ENCODE data around the gene KIF25.

Gene KIF25

DNA sequence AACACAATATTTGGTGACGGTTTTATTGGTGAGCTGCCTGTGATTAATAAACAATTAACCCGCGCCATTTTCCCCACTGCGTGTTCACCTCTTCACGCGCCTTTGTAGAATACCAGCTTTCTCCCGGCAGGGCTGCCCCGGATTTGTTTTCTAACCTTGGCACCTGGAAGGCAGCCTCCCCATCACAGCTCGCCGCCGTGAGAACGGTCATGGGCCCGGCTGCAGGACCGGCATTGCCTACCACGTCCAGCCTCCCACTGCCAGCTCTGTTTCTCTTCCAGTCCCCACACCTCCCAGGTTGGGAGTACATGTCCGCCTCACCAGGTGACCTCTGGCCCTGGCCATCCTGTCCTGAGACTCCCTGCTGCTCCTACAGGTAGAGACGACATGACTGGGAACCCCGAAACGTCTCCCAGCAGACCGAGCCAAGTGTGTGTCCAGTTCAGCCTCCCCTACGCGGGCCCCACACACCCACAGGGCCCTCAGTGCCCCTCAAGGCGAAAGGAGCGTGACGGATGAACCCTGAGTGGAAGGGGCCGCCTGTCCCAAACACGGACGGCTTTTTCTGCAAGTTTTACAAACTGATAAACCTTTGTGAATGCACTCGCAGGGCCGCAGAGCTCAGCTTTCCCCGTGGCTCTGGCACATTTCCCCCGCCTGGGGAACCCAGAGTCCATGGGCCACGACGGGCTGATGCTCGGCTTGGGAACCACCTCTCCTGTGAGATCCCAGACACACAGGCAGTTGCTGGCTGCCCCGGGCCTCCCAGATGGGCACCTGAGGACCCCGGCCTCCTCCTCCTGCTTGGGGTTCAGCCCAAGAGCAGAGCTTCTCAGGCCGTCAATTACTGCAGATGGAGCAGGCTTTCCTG is 55.9 kb downstream of the KIF25 start:
- no peak for DNase-seq

DNA sequence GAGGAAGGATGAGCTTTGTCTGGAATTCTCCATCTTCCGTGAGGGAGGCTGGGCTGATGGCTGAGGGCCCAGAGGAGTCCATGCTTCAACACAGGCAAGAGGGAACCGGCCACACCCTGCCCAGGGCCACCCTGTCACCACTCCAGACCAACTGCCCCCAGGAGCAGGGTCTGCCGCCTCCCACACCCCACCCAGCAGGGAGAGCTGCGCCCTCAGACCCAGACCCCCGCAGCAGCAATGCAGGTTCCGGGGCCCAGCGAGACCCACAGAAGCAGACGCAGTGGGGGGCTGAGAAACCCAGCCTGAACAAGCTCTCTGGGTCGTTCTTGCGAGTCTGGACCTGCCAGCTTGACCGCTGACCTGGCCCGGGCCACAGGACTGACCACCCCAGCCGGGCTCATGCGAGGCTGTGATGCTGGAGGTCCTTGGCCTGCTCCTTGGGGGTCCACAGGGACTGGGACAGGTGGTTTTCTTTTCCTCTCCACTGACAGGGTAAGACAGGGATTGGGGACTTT is 56.5 kb downstream of the KIF25 start:
- no peak for DNase-seq

DNA sequence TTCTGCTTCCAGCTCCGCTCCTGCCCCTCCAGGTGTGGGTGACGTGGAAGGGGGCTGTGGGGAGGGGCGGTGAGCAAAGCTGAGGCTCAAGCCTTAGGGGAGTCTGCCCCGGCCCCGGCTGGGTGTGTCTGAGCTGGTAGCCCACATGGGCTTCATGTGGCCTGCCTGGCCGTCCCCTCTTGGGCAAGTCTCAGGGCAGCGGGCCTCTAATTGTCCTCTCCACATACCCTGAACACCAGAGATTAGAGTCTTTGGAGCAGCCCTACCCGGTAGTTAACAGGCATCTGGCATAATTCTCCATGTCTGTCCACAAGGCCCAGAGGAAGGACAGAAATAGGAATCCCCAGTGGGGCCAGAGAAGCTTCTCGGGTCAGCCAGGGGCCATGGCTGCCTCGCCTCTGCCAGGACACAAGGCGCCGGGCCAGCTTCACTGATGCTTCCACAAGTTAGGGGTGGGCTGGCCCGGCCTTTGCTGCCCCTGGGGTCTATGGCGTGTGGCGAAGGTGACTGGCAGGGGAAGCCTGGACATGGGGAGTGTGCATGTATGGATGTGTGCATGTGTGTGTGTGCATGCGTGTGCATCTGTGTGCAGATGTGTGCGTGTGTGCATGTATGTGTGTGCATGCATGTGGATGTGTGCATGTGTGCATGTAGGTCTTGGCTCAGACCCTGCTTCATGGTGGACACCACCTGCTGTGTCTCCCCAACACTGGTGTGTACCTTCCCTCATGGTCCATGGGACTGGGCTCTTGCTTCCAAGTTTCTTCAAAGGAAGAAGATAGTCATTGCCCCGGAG is 57.5 kb downstream of the KIF25 start:
- DNase-seq = no peak

DNA sequence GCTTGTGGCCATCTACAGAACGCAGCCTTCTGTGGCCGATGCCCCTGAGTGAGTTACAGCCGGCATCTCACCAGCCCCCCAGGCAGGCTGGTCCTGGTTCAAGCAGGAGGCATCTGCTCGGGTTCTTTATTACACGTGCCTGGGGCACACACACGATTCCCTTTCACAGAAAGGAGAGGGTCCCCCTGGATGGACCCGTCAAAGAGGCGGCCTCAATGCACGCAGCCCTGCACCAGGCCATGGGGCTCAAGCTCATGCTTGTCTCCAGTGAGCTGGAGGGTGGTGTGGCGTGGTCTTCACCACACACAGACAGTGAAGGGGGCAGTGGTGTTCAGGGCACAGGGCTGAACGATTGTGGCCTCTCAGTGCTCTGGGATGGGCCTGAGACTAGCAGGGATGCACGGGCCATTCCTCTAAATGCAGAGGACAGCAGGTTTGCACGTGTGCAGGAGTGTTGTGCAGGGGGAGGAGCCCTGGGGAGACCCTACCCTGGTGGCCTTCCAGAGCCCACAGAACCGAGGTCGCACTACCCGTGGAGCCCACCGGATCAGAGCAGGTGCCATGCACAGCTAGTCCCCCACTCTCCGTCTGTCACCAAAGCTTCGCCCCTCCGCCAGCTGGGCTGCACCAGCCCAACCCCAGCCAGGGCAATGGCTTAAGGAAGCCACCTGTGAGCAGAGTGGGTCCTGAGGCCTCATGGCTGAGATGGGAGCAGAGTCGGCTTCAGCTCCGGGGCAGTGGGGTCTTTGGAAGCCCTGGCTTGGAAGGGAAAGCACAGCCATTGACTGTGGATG is 58.4 kb downstream of the KIF25 start:
- DNase-seq = no peak

DNA sequence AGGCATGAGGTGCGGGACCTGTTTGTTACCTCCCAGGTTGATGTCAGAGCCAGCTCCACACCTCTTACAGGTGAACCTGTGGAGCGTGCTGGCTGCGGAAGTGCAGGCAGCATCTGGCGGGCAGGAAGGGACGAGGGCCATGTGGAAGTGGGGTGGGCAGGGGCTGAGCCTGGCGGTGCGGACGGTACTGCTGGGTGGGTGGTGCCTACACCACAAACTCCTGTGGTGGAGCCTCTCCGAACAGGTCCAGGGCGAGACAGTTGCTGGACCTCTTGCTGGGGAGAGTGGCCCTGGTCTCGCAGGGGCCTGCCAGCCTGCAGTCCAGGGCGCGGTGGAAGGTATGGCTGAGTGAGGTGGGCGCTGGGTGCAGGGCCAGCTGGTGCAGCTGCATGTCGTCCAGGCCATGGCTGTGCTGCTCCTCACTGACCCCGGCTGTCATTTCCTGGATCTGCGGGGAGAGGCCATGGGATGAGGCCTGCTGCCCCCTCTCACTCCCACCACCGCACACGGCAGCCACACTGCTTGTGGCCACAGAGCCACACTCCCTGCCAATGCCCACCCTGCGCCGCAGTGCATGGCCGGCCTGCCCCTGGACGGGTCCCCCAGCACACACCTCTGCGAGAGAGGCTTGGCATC is 59.5 kb downstream of the KIF25 start:
- DNase-seq = no peak

DNA sequence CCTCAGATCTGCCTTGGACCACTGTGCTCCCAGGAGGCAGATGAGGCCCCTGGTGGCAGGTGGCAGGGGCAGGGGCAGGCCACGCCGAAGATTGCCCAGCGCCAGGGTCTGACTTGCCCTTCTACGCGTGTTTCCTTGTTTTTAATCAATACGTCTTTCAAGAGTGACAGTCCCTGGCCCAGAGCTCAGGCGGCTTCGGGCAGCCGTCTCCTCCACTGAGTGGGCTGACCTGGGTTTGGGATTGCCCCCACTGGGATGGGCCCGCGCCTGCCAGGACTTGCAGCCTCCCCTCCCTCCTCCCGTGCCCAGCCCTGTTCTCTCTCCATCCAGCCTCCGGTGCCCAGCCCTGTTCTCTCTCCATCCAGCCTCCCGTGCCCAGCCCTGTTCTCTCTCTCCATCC is 60.4 kb downstream of the KIF25 start:
- no peak for DNase-seq

DNA sequence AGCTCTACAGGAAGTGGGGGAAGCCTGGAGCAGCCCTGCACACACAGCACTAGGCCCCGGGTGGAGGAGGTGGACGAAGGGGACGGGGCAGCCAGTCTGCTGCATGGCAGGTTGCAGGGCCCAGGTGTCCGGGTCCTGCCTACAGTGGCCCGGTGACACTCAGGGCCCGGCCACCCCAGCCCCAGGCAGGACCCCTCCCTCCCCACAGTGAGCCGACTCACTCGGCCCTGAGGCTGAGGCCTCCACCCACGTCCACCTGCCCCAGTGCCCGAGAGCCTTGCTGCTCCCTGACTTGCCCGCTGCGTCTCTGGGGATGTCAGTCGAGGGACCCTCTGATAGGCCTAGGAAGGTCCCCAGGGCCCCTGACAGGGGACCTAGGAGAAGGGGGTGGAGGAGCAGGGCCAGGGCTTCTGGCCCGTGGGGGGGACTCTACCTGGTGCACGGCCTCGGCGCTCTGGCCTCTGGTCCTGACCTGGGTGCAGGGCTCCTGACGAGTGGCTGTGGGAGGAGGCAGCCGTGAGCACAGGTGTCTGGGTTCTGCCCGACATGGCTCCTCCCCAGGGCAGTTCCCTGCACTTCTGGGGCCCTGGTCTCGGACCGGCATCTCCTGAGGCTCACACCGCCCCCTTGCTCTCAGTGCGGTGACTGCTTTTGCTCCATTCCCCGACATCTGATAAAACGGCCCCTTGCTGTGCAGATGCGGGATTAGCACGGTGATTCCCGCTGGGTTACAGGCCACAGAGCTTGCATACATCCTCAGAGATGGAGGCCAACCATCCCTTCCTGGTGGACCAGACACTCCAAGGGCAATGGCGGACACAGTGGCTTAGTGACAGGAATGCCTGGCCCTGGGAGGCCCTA is 61.5 kb downstream of the KIF25 start:
- no peak for DNase-seq

DNA sequence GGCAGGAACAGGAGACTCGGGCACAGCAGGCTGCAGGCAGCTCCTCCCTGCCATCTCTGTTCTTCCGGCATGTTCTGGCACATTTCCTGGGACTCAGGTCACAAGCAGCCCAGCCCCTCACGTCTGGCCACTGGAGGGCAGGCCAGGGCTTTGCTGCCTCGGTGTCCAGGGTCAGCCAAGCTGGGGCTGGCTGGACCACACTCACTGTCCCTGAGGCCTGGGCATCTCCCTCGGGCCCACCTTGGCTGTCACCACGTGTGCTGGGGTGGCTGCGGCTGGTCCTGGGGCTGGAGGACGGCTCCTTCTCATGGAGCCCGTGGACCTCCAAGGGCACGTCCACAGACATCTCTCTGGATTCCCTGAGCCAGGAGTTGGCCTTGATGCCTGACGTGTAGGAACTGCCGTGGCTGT is 63.1 kb downstream of the KIF25 start:
- DNase-seq = no peak

DNA sequence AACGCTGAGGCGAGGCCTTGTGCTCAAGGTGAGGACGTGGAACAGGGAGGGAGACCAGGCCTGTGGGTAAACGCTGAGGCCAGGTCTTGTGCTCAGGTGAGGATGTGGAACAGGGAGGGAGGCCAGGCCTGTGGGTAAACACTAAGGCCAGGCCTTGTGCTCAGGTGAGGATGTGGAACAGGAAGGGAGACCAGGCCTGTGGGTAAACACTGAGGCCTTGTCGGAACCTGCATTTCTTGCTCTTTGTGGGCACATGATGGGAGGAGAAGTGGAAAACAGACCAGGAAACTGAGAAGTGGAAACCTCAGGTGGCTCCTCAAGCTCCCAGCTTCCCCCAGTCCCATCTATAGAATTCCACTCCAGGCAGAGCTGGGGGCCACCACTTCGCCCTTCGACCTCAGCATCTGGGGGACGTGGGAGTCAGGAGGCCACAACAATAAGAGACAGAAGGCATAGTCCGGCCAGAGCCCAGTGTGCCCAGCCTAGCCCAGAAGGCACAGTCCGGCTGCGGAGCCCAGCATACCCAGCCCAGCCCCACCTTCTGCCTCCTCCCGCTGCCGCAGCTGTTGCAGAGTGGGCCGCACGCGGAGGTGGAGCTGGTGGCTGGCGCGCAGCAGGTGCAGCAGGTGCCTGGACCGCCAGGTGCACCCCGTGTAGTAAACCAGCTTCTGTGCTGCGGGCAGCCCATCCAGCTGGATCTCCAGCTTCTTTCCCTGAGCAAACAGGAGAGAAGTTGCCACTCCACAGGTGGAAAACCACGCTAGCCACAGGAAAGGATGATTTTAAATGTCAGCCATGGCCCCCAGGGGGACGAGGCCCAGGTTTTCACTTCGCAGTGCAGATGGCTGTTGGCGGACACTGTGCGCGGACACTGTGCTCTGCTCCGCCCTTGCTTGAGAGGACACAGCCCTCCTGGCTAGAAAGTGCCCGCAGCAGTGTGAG is 64.1 kb downstream of the KIF25 start:
- DNase-seq = no peak

DNA sequence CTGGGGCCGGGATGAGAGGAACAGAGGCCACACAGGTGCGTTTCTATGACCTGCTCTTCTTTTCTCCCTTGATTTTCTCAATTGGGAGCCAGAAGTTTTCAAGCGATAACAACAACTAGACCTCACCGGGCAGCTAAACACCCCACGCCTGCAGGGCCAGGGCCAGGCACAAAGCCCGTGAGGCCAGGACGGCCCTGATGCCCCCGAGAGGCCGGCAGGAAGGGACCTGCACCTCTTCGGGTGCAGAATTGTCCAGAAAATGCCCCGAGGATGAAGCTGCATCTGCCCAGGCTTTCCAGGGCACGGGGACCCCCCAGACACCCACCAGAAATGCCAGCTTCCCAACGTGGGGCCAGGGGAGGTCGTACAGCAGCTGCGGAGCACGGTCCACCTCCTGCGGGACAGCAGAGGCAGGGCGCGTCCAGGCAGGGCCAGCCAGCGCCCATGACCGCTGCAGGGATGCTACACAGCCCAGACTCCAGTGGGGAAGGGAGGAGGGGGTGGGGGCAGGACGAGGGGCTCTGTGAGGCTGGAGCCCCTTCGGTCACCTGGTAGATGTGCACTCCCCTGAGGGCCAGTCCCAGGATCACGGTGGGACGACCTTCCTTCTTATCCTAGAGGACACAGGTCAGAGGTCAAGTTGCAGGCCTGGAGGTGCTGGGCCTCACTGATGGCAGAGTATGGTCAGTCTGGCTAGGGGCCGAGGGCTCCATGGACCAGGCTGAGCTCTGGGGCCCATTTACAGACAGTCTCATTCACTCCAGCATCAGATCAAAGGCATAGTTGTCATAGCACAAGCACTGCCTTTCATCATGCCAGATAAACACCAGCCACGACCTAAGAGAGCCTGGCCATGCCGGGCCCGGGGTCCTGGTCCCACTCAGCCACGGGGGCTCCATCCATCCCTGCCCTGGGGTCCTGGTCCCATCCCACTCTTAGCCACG is 65.1 kb downstream of the KIF25 start:
- no peak for DNase-seq

DNA sequence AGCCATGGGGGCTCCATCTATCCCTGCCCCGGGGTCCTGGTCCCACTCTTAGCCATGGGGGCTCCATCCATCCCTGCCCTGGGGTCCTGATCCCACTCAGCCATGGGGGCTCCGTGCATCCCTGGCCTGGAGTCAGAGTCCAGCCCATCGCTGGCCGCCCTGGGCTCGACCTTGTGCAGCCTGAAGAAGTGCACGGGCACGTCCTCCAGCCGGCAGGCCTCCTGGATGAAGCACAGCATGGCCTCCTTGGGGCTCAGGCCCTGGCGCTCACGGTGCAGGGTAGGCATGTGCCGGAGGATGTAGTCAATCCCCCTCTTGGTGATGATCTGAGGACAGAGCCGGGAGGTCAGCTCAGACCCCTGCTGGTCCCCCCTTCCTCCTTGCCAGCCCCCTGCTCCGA is 66.0 kb downstream of the KIF25 start:
- DNase-seq = no peak

DNA sequence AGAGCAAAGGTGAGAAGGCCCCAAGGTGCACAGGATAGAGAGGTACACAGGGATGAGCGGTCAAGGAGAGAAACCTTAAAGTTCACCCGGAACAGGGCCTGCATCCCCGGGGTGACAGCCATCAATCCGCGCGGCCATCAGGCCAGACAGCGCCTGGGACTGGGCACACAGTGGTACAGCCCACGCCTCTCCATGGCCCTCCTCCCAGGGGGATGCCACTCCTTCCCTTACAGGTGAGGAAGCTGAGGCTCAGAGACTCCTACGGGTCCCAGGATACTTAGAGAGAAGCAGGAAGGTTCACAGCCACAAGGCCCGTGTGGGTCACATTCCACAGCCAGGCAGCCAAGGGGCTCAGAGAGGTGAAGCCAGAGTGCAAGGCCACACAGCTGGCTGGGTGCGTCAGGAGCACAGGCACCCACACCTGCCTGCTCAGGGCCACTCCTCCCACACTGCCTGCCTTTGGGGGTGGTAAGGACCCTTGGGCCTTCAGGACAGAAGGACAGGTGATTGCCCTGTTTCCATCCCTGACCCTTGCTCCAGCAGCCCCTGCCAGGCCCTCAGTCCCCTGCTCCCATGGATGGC is 66.8 kb downstream of the KIF25 start:
- DNase-seq = no peak

DNA sequence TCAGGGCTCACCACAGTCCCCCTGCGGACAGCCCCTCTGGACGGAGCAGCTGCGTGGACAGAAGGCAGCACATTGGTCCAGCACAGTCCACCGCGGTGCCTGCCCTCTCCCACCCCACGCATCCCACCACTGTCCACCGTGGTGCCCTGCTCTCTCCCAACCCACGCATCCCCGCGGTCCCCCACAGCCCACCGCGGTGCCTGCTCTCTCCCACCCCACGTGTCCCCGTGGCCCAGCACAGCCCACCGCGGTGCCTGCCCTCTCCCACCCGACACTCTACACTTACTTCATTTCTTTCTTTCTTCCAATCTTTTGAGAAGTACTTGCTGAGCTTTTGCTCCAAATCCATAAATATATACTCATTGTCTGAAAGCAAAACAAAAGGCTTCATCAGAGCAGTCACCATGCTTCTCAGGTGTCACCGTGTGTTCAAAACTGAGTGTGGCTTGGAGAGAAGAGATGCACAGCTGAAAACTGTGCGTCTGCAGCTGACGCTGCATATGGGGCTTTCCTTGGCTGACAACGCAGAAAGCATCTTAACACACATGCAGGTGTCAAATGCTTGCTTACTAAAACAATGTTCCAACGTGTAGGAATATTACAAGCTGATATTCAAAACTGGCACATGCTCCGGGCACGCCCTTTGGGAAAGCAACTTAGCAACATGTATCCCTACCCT is 69.7 kb downstream of the KIF25 start:
- no peak for DNase-seq

DNA sequence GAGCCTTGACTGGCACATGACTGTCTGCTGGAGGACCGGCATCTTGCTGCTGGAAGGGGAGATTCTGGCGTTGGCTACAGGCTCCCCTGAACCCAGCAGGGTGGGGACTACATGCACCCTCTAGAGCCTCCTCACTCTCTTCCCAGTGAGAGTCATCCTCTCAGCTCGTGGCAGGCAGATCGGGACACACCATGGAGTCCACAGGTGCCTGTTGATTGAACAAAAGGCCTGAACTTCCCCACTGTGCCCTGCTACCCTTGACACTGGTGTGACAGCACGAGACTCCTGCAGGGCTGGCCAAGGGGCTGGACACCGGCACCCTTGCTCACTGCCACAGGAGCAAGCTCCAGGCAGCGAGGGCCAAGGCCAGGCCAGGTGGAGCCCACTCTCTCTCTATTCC is 73.3 kb downstream of the KIF25 start:
- no peak for DNase-seq

DNA sequence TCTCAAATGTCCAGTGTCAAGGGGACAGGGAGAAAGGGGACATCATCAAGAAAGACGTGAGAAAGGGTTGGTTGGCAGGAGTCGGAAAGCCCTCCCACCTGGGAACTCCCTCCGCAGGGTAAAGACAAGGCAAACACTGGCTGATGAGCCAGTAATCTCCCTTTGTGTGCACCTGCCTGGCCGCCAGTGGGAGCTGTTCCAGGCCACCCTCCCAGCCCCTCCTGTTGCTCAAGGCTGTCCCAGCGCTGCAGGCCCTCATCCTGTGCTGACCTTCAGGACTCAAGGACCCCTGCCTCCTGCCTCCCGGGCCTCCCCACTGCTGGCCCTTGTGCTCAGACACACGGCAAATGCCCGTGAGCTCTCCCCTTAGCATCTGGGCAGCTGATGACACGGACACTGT is 74.1 kb downstream of the KIF25 start:
- no peak for DNase-seq

DNA sequence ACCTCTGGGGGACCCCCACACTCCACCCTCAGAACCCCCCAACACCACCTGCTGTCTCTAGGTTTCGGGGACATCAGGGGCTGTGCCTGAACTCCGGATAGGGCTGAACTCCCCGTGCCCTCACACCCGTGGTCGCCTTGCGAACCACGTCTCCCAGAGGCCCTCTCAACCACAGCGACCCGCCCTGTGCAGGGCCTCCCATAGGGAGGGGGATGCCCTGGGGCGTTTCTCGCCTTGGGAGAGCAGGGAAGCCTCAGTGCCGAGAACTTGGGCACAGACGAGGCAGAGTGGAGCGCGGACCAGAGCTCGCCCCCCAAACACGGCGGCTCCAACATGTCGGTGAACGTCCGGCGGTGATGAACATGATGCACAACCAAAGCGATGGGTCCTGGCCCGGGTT is 74.8 kb downstream of the KIF25 start:
- no peak for DNase-seq

DNA sequence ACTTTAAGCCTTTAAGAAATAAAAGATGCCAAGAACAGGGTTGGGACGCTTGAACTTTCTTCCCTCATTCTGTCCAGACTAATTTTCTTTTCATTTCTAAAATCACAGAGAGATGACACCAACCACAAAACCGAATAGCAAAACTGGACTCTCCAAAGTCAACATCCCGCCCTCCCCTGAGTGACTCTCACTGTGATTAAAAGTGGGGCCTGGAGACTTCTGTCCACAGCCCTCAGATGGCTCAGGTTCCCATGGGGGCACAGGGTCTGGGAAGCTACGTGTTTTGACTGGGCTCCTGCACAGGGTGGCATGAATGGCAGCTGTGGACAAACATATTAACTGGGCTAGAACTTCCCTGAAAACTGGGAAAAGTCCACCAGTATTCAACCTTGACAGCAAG is 75.3 kb downstream of the KIF25 start:
- DNase-seq = no peak
